Posterior cingulate gyrus (tissue), 11 donors: Measurements from ENCODE around the gene DCAF10.
"Not testable (repeated sequence)": the region's sequence is repeated elsewhere in the genome, so short reads cannot be mapped to it uniquely, and the experiment has no call there.

Experiments used
- DNase-seq, 10 donors: peaks; one replicate each; pipeline versions ENCODE4 v3.0.0 to v3.0.0-alpha.2; 2020 to 2021; ENCODE audit warnings: mixed read lengths in 3 of 10
- intact Hi-C: fragments of 100-400 bp; cut with DNase I; formaldehyde crosslinking; loops from one replicate; pipeline ENCODE4 v1.15.1; 2023

Gene DCAF10

GRCh38 chr9:37852222-37852621 is 51.6 kb downstream of the DCAF10 start:
- intact Hi-C loops = no loop called here
- DNase-seq = no peak

GRCh38 chr9:37856551-37856950 is 56.0 kb downstream of the DCAF10 start:
- DNase-seq = no peak
- intact Hi-C loops = no loop called here

GRCh38 chr9:37859043-37859442 is 58.4 kb downstream of the DCAF10 start:
- intact Hi-C loops = no loop called here
- no peak for DNase-seq

- intact Hi-C loops = no loop called here
These were observed 61.9 kb downstream of the DCAF10 start for GRCh38 chr9:37862530-37862929.

GRCh38 chr9:37870081-37870798 is 69.6 kb downstream of the DCAF10 start:
- intact Hi-C loops = no loop called here
- DNase-seq = no peak

More at GRCh38 chr9:37862530-37862929, 61.9 kb downstream of the DCAF10 start:
- no peak for DNase-seq

GRCh38 chr9:37870799-37871176 is 70.2 kb downstream of the DCAF10 start:
- DNase-seq = no peak
- intact Hi-C loops = no loop called here

- no peak for DNase-seq
- intact Hi-C loops = no loop called here
These were observed 73.4 kb downstream of the DCAF10 start for GRCh38 chr9:37873955-37874354.

GRCh38 chr9:37876376-37876775 is 75.8 kb downstream of the DCAF10 start:
- intact Hi-C loops = no loop called here
- DNase-seq = no peak

GRCh38 chr9:37880916-37881479 is 80.4 kb downstream of the DCAF10 start:
- no peak for DNase-seq
- intact Hi-C loops = no loop called here

GRCh38 chr9:37887977-37888583 is 87.5 kb downstream of the DCAF10 start:
- DNase-seq, intact Hi-C loops: not testable (repeated sequence)

GRCh38 chr9:37889536-37889935 is 88.9 kb downstream of the DCAF10 start:
- intact Hi-C loops = no loop called here
- no peak for DNase-seq

GRCh38 chr9:37891042-37891441 is 90.4 kb downstream of the DCAF10 start:
- intact Hi-C loops = loop anchor here (5.0 kb wide), 1 partner anchor 74 kb away; no protein-coding TSS in a partner anchor
- DNase-seq = peak in 1 of 10 donors; percentile 56

- intact Hi-C loops = loop anchor here (5.0 kb wide), 1 partner anchor 75 kb away; no protein-coding TSS in a partner anchor
- DNase-seq = no peak
These were observed 91.5 kb downstream of the DCAF10 start for GRCh38 chr9:37892063-37892462.

GRCh38 chr9:37897665-37898064 is 97.1 kb downstream of the DCAF10 start:
- DNase-seq = no peak
- intact Hi-C loops = no loop called here

GRCh38 chr9:37899041-37899440 is 98.4 kb downstream of the DCAF10 start:
- intact Hi-C loops = no loop called here
- DNase-seq = no peak

- no peak for DNase-seq
- intact Hi-C loops = no loop called here
These were observed 101.5 kb downstream of the DCAF10 start for GRCh38 chr9:37902131-37902530.

- no peak for DNase-seq
- intact Hi-C loops = no loop called here
These were observed 102.4 kb downstream of the DCAF10 start for GRCh38 chr9:37902796-37903646.

GRCh38 chr9:37903647-37904444 is 103.2 kb downstream of the DCAF10 start, which contains the start of gene SLC25A51:
Gene SLC25A51, minus strand, starts transcription at chr9:37904127. Its CDS starts 15,577 bp downstream, at chr9:37888550.
- intact Hi-C loops = loop anchor here (2.0 kb wide), 1 partner anchor 459 kb away; no protein-coding TSS in a partner anchor
- peak; percentile 87 to 98 (median 92) for DNase-seq

GRCh38 chr9:37904445-37905130 is 104.0 kb downstream of the DCAF10 start:
- DNase-seq = peak in 3 of 10 donors; percentile 57 to 76 (median 70)
- intact Hi-C loops = loop anchor here (2.0 kb wide), 1 partner anchor 458 kb away; no protein-coding TSS in a partner anchor
